Dendritic cell treated with granulocyte-macrophage colony-stimulating factor and Interleukin-4, amounts not matched to agents 40 ng/mL and 50 ng/mL, for 4 days (primary cell): ENCODE results near the gene CGGBP1.

Experiments used
- H3K27ac Mint-ChIP-seq: one replicate; pipeline ENCODE4 v1.8.0; 2022; ENCODE audit warnings: mild to moderate bottlenecking, mixed read lengths
- H3K27me3 Mint-ChIP-seq: one replicate; pipeline ENCODE4 v1.8.0; 2022; ENCODE audit warnings: mild to moderate bottlenecking, mixed read lengths
- H3K36me3 Mint-ChIP-seq: one replicate; pipeline ENCODE4 v1.8.0; 2022; ENCODE audit warnings: low read depth, mixed read lengths
- H3K4me1 Mint-ChIP-seq: one replicate; pipeline ENCODE4 v1.8.0; 2022; ENCODE audit warnings: low read depth, mixed read lengths
- H3K4me3 Mint-ChIP-seq: one replicate; pipeline ENCODE4 v1.8.0; 2022; ENCODE audit warnings: mild to moderate bottlenecking, moderate library complexity, mixed read lengths
- H3K9me3 Mint-ChIP-seq: one replicate; pipeline ENCODE4 v1.8.0; 2022; ENCODE audit warnings: mixed read lengths
- intact Hi-C: fragments of 100-400 bp; cut with micrococcal nuclease; formaldehyde crosslinking; loops from one replicate; pipeline ENCODE4 v1.15.0; 2022

The CGGBP1 gene

GRCh38 chr3:88058306-88058580, 562 bp downstream of the CGGBP1 start:
- intact Hi-C loops: loop anchor here (2.0 to 5.0 kb wide), 3 partner anchors 27 to 831 kb away; partner anchors contain the start of gene CHMP2B
- H3K36me3 Mint-ChIP-seq: peaks cover 40% of the 10 kb centered on the region
- peaks cover 33% of the 10 kb centered on the region for H3K4me1 Mint-ChIP-seq
- H3K4me3 Mint-ChIP-seq: peak overlapping the region; percentile 96
- H3K9me3 Mint-ChIP-seq: no peaks in the 10 kb centered on the region
- H3K27me3 Mint-ChIP-seq: no peaks in the 10 kb centered on the region
- H3K27ac Mint-ChIP-seq: peak overlapping the region; percentile 92

GRCh38 chr3:88057630-88058305, 1.0 kb downstream of the CGGBP1 start:
- Mint-ChIP-seq H3K27me3 (no peaks in the 10 kb centered on the region), H3K36me3 (peaks cover 40% of the 10 kb centered on the region), H3K27ac (peak overlapping the region; percentile 92), H3K4me1 (peaks cover 33% of the 10 kb centered on the region), H3K9me3 (no peaks in the 10 kb centered on the region), H3K4me3 (peak overlapping the region; percentile 96)
- intact Hi-C loops: loop anchor here (2.0 to 5.0 kb wide), 3 partner anchors 27 to 830 kb away; partner anchors contain the start of gene CHMP2B

GRCh38 chr3:88046766-88047165, 12.0 kb downstream of the CGGBP1 start:
- peaks cover 5% of the 10 kb centered on the region for H3K4me1 Mint-ChIP-seq
- H3K36me3 Mint-ChIP-seq: no peaks in the 10 kb centered on the region
- no peak overlapping the region for H3K27ac Mint-ChIP-seq
- no peak overlapping the region for H3K4me3 Mint-ChIP-seq
- no peaks in the 10 kb centered on the region for H3K27me3 Mint-ChIP-seq
- intact Hi-C loops: no loop called here
- peaks cover 17% of the 10 kb centered on the region for H3K9me3 Mint-ChIP-seq

DNA sequence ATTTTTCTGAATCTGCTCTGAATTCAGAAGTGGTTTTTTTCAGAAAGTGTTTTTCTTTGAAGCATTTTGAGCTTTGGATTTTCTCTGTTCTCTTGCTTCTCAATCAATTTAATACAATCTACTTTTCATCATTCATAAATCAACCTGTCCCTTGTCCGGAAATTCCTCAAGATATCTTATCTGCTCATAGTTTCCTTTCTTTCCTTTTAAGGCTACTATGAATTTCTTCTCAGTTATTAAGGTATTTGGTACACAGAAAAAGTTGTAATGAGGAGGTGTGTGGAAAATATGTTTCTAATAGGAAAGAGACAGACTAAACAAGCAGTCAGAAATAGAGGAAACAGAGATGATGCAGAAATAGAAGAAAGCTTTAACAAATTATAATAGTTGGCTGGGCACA, 14.4 kb downstream of the CGGBP1 start:
- H3K4me3 Mint-ChIP-seq: no peak overlapping the region
- no peaks in the 10 kb centered on the region for H3K36me3 Mint-ChIP-seq
- no peaks in the 10 kb centered on the region for H3K27me3 Mint-ChIP-seq
- H3K27ac Mint-ChIP-seq: no peak overlapping the region
- peaks cover 12% of the 10 kb centered on the region for H3K9me3 Mint-ChIP-seq
- intact Hi-C loops: no loop called here
- H3K4me1 Mint-ChIP-seq: peaks cover 5% of the 10 kb centered on the region

- Mint-ChIP-seq H3K4me1 (no peaks in the 10 kb centered on the region), H3K27me3 (no peaks in the 10 kb centered on the region), H3K4me3 (no peak overlapping the region), H3K9me3 (no peaks in the 10 kb centered on the region), H3K36me3 (no peaks in the 10 kb centered on the region), H3K27ac (no peak overlapping the region)
- intact Hi-C loops: no loop called here
These were observed 17.8 kb downstream of the CGGBP1 start for GRCh38 chr3:88041005-88041404.

DNA sequence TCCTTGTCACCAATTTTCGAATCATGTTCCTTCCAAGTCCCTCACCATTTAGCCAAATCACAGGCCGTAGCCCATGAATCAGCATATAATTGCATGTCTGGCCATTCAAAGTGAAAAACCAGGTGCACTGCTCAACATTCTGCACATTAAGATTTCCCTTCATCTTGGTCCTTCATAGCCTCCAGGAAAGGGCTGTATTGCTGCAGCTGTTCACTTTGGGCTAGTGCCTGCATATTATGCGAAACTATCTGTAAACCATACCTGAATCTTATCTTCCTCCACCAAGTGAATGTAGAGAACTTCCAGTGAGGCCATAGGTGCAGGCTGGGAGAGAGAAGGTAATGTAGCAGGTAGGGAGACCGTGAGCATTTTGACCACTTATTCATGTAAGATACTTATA, 18.3 kb downstream of the CGGBP1 start:
- H3K36me3 Mint-ChIP-seq: no peaks in the 10 kb centered on the region
- no peaks in the 10 kb centered on the region for H3K4me1 Mint-ChIP-seq
- H3K27me3 Mint-ChIP-seq: no peaks in the 10 kb centered on the region
- H3K4me3 Mint-ChIP-seq: no peak overlapping the region
- no peak overlapping the region for H3K27ac Mint-ChIP-seq
- no peaks in the 10 kb centered on the region for H3K9me3 Mint-ChIP-seq
- intact Hi-C loops: no loop called here

DNA sequence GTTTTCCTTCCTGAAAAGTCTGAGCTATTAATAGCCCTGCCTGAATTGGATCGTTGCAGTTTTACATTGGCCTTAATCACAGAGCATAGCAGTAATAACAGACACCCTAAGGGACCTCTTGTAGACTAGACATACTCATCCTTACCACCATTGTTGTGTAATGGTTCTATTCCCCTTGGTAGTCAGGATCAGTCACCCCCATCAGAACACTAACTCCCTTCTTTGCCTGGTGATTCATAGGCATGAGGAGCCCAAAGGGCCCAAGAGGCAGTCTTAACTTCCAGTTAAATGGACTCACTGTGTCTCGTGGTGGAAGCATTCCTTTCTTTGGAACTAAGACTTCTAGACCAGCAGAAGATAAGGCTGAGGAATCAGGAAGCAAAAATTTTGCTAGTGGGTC, 20.2 kb downstream of the CGGBP1 start:
- intact Hi-C loops: no loop called here
- peaks cover 5% of the 10 kb centered on the region for H3K4me1 Mint-ChIP-seq
- no peaks in the 10 kb centered on the region for H3K36me3 Mint-ChIP-seq
- H3K4me3 Mint-ChIP-seq: no peak overlapping the region
- no peaks in the 10 kb centered on the region for H3K27me3 Mint-ChIP-seq
- no peaks in the 10 kb centered on the region for H3K9me3 Mint-ChIP-seq
- no peak overlapping the region for H3K27ac Mint-ChIP-seq

DNA sequence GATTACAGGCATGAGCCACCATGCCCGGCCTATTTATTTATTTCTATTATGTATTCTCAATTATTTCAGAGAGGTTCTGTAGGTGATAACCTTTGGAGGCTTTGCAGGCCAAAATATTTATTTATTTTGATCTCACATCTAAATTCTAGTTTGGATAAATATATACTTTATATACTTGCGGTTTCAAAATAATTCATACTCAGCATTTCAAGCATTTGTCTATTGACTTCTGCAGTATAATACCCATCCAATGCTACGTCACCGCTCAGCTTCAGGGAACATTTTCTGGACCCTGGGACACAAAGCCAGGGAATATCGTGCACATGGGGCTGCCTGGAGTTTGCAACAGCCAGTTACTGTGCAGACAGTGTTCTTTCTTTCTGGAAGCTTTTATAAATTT, 22.6 kb downstream of the CGGBP1 start:
- Mint-ChIP-seq H3K27me3 (no peaks in the 10 kb centered on the region), H3K4me1 (peaks cover 17% of the 10 kb centered on the region), H3K36me3 (no peaks in the 10 kb centered on the region), H3K4me3 (no peak overlapping the region), H3K27ac (no peak overlapping the region), H3K9me3 (peaks cover 6% of the 10 kb centered on the region)
- intact Hi-C loops: no loop called here

GRCh38 chr3:88034491-88035275, 24.1 kb downstream of the CGGBP1 start:
- H3K9me3 Mint-ChIP-seq: peaks cover 6% of the 10 kb centered on the region
- intact Hi-C loops: no loop called here
- H3K27me3 Mint-ChIP-seq: no peaks in the 10 kb centered on the region
- no peaks in the 10 kb centered on the region for H3K36me3 Mint-ChIP-seq
- H3K4me1 Mint-ChIP-seq: peaks cover 22% of the 10 kb centered on the region
- H3K27ac Mint-ChIP-seq: no peak overlapping the region
- no peak overlapping the region for H3K4me3 Mint-ChIP-seq

DNA sequence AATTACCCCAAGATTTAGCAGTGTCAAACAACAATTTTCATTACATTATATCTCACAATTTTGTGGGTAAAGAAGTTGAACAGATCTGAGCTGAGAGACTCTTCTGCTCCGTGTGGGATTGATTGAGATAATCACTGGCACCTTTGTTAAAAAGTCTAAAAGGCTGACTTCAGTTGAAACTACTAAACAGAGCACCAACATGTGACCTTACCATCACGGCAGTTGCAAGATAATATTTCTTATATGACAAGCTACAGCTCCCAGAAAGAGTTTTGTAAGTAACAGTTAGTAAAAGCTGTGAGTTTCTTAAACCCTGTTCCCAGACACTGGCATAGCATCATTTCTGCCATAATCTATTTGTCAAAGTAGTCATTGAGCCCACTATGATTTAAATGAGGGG, 25.0 kb downstream of the CGGBP1 start:
- no peaks in the 10 kb centered on the region for H3K36me3 Mint-ChIP-seq
- H3K4me1 Mint-ChIP-seq: peaks cover 22% of the 10 kb centered on the region
- no peak overlapping the region for H3K4me3 Mint-ChIP-seq

DNA sequence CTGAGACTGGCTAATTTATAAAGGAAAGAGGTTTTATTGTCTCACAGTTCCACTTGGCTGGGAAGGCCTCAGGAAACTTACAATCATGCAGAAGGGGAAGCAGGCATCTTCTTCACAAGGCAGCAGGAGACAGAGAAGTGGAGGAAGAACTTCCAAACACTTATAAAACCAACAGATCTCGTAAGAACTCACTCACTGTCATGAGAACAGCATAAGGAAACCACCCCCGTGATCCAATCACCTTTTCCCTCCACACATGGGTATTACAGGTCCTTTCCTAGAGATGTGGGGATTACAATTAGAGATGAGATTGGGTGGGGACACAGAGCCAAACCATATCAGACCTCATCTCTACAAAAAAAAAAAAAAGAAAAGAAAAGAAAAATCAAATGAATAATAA, 25.7 kb downstream of the CGGBP1 start:
- H3K27me3 Mint-ChIP-seq: no peaks in the 10 kb centered on the region
- intact Hi-C loops: no loop called here
- H3K4me3 Mint-ChIP-seq: no peak overlapping the region
- peaks cover 22% of the 10 kb centered on the region for H3K4me1 Mint-ChIP-seq
- H3K27ac Mint-ChIP-seq: no peak overlapping the region
- peaks cover 6% of the 10 kb centered on the region for H3K9me3 Mint-ChIP-seq
- no peaks in the 10 kb centered on the region for H3K36me3 Mint-ChIP-seq

More for the DNA sequence above, 25.0 kb downstream of the CGGBP1 start:
- Mint-ChIP-seq H3K27me3 (no peaks in the 10 kb centered on the region), H3K27ac (no peak overlapping the region), H3K9me3 (peaks cover 6% of the 10 kb centered on the region)
- intact Hi-C loops: no loop called here

GRCh38 chr3:88032245-88032644, 26.6 kb downstream of the CGGBP1 start:
- intact Hi-C loops: no loop called here
- Mint-ChIP-seq H3K36me3 (no peaks in the 10 kb centered on the region), H3K27ac (peak overlapping the region; percentile 79), H3K4me1 (peaks cover 22% of the 10 kb centered on the region), H3K9me3 (peaks cover 6% of the 10 kb centered on the region), H3K4me3 (peak overlapping the region; percentile 72), H3K27me3 (no peaks in the 10 kb centered on the region)

- H3K4me3 Mint-ChIP-seq: peak overlapping the region; percentile 72
- H3K4me1 Mint-ChIP-seq: peaks cover 22% of the 10 kb centered on the region
- intact Hi-C loops: loop anchor here (2.0 kb wide), 1 partner anchor 27 kb away; the partner anchor contains the start of genes CGGBP1 and ZNF654
- H3K27ac Mint-ChIP-seq: peak overlapping the region; percentile 79
- H3K27me3 Mint-ChIP-seq: no peaks in the 10 kb centered on the region
- peaks cover 6% of the 10 kb centered on the region for H3K9me3 Mint-ChIP-seq
- H3K36me3 Mint-ChIP-seq: no peaks in the 10 kb centered on the region
These were observed 27.1 kb downstream of the CGGBP1 start for GRCh38 chr3:88031642-88032077.

- H3K4me3 Mint-ChIP-seq: peak overlapping the region; percentile 32
- H3K36me3 Mint-ChIP-seq: no peaks in the 10 kb centered on the region
- no peak overlapping the region for H3K27ac Mint-ChIP-seq
- peaks cover 6% of the 10 kb centered on the region for H3K9me3 Mint-ChIP-seq
- intact Hi-C loops: loop anchor here (2.0 kb wide), 1 partner anchor 29 kb away; the partner anchor contains the start of genes CGGBP1 and ZNF654
- H3K27me3 Mint-ChIP-seq: no peaks in the 10 kb centered on the region
- peaks cover 22% of the 10 kb centered on the region for H3K4me1 Mint-ChIP-seq
These were observed 28.6 kb downstream of the CGGBP1 start for GRCh38 chr3:88030210-88030609.
